Upper lobe of left lung (tissue), 6 donors: ENCODE measurements around the gene ZNF503. TPM values are rescaled to one million over a fixed set of nuclear protein-coding genes. Genes with fewer than 3 reads are reported as not detected.
A peak's percentile ranks its signal among the peaks of the same experiment; 100 is the strongest.

Experiments used
- ATAC-seq, 2 donors: fragments of 200-7000 bp; cut with Tn5 transposase; one replicate each; pipeline ENCODE4 v1.9.1; 2022; ENCODE audit warnings: mild to moderate bottlenecking in 2 of 2, moderate library complexity in 2 of 2; ENCODE audit not compliant: low FRiP score in 2 of 2
- DNase-seq, 2 donors: peaks; one replicate each; pipeline ENCODE4 v3.0.0-alpha.2; 2019 to 2020
- H3K27ac ChIP-seq, 4 donors: fragments of 200-600 bp; sonication (generic); one replicate each; pipeline ENCODE4 v1.5.1; 2016 to 2019
- H3K27me3 ChIP-seq, 4 donors: fragments of 200-600 bp; sonication (generic); one replicate each; pipeline ENCODE4 v1.5.1; 2017 to 2019
- H3K36me3 ChIP-seq, 4 donors: fragments of 200-600 bp; sonication (generic); one replicate each; pipeline ENCODE4 v1.5.1; 2016 to 2019
- H3K4me1 ChIP-seq, 4 donors: fragments of 200-600 bp; sonication (generic); one replicate each; pipeline ENCODE4 v1.5.1; 2018 to 2019
- H3K4me3 ChIP-seq, 4 donors: fragments of 200-600 bp; sonication (generic); one replicate each; pipeline ENCODE4 v1.5.1; 2017 to 2019; ENCODE audit warnings: mild to moderate bottlenecking in 2 of 4, moderate library complexity in 1 of 4
- H3K9me3 ChIP-seq, 4 donors: fragments of 200-600 bp; sonication (generic); one replicate each; pipeline ENCODE4 v1.5.1; 2018 to 2019
- CTCF ChIP-seq, 6 experiments: fragments of 450-650 bp in 4 of 6; fragments of 200-600 bp in 2 of 6; sonication (generic) in 2 of 6; IDR thresholded peaks; one replicate each; pipeline ENCODE4 v1.5.1; 2016 to 2019; ENCODE audit warnings: antibody characterized with exemption in 6 of 6
- EP300 ChIP-seq, 4 donors: sonication (generic); formaldehyde crosslinking; IDR thresholded peaks; one replicate each; pipeline ENCODE4 v1.5.1; 2017; ENCODE audit warnings: antibody characterized with exemption in 4 of 4, control low read depth in 2 of 4
- POLR2A ChIP-seq, 4 donors: fragments of 450-650 bp; IDR thresholded peaks; one replicate each; pipeline ENCODE4 v1.5.1; 2016 to 2017; ENCODE audit warnings: antibody characterized with exemption in 4 of 4, mild to moderate bottlenecking in 2 of 4
- POLR2AphosphoS5 ChIP-seq, 2 donors: sonication (generic); formaldehyde crosslinking; IDR thresholded peaks; one replicate each; pipeline ENCODE4 v1.5.1; 2017; ENCODE audit warnings: antibody characterized with exemption in 2 of 2
- WGBS, 2 donors: methylation state at CpG; one replicate each; pipeline ENCODE4 v1.1.5; 2017 to 2018; 5-methylcytosine and 5-hydroxymethylcytosine counted together
- total RNA-seq, 6 donors: library from RNA; depleted of rRNA in 4 of 6; stranded (reverse); fragments of >200 nt in 4 of 6; gene quantifications; one replicate each; pipeline versions ENCODE4 v1.1.0 to v1.2.1, GENCODE V29; 2016 to 2021
- donor health status: DM: no; HTN: no; CAD: no; lungs with moderate emphysema.
- donor health status: DM: no; HTN: yes; CAD: no; lungs with severe emphysema.

Gene ZNF503
- 10 to 100 TPM; 15.0 to 44.6 (median 23.5) TPM for total RNA-seq

- peaks cover 18 to 48% (median 28%) of the 10 kb centered on the region in 4 donors for H3K4me1 ChIP-seq
- TF ChIP-seq POLR2A (IDR thresholded peaks at IDR 0.05): peak in 3 of 4 donors; percentile 96 to 98 (median 98)
- peak; percentile 70 to 98 for TF ChIP-seq POLR2AphosphoS5 (IDR thresholded peaks at IDR 0.05)
- peak in 2 of 4 donors; percentile 4 to 14 for TF ChIP-seq EP300 (IDR thresholded peaks at IDR 0.05)
- TF ChIP-seq CTCF (IDR thresholded peaks at IDR 0.05): peak in 5 of 6 experiments; percentile 13 to 68 (median 54)
- H3K27ac ChIP-seq: peak within 1 kb of the TSS; percentile 98
- peaks cover 0 to 15% (median 2%) of the 10 kb centered on the region in 4 donors for H3K27me3 ChIP-seq
- WGBS, 2 donors: 0 to 1% methylated on average over 33 to 68 of the region's 88 CpGs
- H3K36me3 ChIP-seq: peaks cover 0 to 14% (median 6%) of the 10 kb centered on the region in 4 donors
- peak within 1 kb of the TSS; percentile 78 to 94 (median 86) for H3K4me3 ChIP-seq
- peak; percentile 98 for DNase-seq
- H3K9me3 ChIP-seq: no peaks in the 10 kb centered on the region
- peak; percentile 88 to 89 for ATAC-seq
Measured at GRCh38 chr10:75401569-75402485, at the start of gene ZNF503. Gene ZNF503, minus strand, starts transcription at chr10:75401764. Its CDS starts 345 bp downstream, at chr10:75401419.

- H3K4me3 ChIP-seq: no peak overlapping the region
Measured at GRCh38 chr10:75450644-75451640, 49.4 kb upstream of the ZNF503 start.

DNA sequence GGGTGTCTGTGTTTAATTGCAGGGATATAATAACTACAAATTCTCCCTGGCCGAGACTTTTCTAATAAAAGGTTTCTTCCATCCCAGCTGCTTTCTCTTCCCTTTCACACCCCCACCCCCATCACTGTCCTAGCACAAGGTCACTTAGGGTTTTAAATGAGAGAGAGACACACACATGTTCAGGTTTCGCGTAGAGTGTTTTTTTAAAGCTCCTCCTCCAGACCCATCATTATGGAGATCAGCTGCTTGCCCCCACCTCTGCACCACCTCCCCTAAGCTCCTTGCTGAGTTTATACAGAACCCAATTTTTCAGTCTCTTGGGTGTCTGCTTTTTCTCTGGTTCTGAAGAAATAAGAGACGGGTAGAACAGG lies 48.5 kb upstream of the ZNF503 start:
- H3K27ac ChIP-seq: no peak overlapping the region
- H3K4me1 ChIP-seq: no peaks in the 10 kb centered on the region
- no peak overlapping the region for H3K4me3 ChIP-seq
- 82 to 83% methylated on average over 4 of the region's 4 CpGs for WGBS, 2 donors
- no peak for ATAC-seq
- no peak for DNase-seq
- H3K27me3 ChIP-seq: no peaks in the 10 kb centered on the region
- no peak for TF ChIP-seq POLR2A (IDR thresholded peaks at IDR 0.05)
- TF ChIP-seq EP300 (IDR thresholded peaks at IDR 0.05): no peak
- no peak for TF ChIP-seq POLR2AphosphoS5 (IDR thresholded peaks at IDR 0.05)
- no peak for TF ChIP-seq CTCF (IDR thresholded peaks at IDR 0.05)
- H3K36me3 ChIP-seq: peaks cover 0 to 5% (median 0%) of the 10 kb centered on the region in 4 donors
- no peaks in the 10 kb centered on the region for H3K9me3 ChIP-seq

More at GRCh38 chr10:75450644-75451640, 49.4 kb upstream of the ZNF503 start:
- ATAC-seq (no peak), DNase-seq (no peak)
- no peaks in the 10 kb centered on the region for H3K9me3 ChIP-seq
- WGBS, 2 donors: 94 to 96% methylated on average over 18 of the region's 18 CpGs
- no peaks in the 10 kb centered on the region for H3K4me1 ChIP-seq
- H3K27me3 ChIP-seq: no peaks in the 10 kb centered on the region
- H3K36me3 ChIP-seq: peaks cover 0 to 9% (median 0%) of the 10 kb centered on the region in 4 donors
- H3K27ac ChIP-seq: no peak overlapping the region
- TF ChIP-seq CTCF (IDR thresholded peaks at IDR 0.05): no peak
- TF ChIP-seq POLR2AphosphoS5 (IDR thresholded peaks at IDR 0.05): no peak
- no peak for TF ChIP-seq POLR2A (IDR thresholded peaks at IDR 0.05)
- TF ChIP-seq EP300 (IDR thresholded peaks at IDR 0.05): no peak

DNA sequence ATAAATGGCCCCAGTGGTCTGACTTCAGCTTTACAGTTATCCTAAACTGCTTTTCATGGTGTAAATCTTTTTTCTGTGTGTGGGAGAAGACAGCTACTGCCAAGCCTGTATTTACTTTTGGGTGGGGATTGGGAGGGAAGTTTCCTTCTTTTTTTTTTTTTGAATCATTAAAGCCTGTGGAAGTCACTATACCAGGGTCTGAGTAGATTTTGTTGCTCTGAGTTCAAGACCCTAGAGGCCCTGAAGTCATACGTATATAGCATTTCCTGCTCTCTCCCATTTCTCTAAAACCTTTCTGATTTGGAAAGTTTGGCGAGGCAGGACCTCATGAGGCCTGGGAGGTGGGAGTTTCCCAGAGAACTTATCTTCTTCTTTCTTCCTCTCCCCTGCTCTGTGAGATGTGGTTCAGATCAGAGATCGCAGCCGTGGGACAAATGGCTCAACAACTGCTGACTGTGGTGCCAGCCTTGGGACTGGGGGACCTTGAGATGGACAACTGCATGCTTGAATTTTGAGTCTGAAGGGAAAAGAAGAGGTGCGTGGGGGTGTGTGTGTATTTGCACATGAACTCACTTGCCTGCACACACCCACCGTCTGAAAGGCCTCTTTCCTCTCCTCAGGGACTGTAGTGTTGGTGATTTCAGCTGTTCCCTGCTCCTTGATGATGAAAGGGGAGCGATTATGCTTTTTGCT lies 48.0 kb upstream of the ZNF503 start:
- H3K4me3 ChIP-seq: no peak overlapping the region
- H3K36me3 ChIP-seq: peaks cover 0 to under 1% (median 0%) of the 10 kb centered on the region in 4 donors
- 79 to 83% methylated on average over 7 of the region's 7 CpGs for WGBS, 2 donors
- peak in 1 of 2 donors; percentile 55 for ATAC-seq
- H3K27me3 ChIP-seq: no peaks in the 10 kb centered on the region
- no peak for DNase-seq
- H3K27ac ChIP-seq: no peak overlapping the region
- H3K4me1 ChIP-seq: no peaks in the 10 kb centered on the region
- TF ChIP-seq POLR2A (IDR thresholded peaks at IDR 0.05): no peak
- TF ChIP-seq POLR2AphosphoS5 (IDR thresholded peaks at IDR 0.05): no peak
- no peak for TF ChIP-seq EP300 (IDR thresholded peaks at IDR 0.05)
- TF ChIP-seq CTCF (IDR thresholded peaks at IDR 0.05): no peak
- peaks cover 0 to under 1% (median 0%) of the 10 kb centered on the region in 4 donors for H3K9me3 ChIP-seq
